Loucy (cell line): ENCODE measurements around the gene UBE4B.

ENCODE experiments used
- CTCF ChIP-seq: fragments of 200-600 bp; sonication (generic); conservative IDR thresholded peaks from 2 replicates; pipeline ENCODE4 v1.5.1; 2014; ENCODE audit warnings: mild to moderate bottlenecking, antibody characterized with exemption, low read length
- EZH2phosphoT487 ChIP-seq: fragments of 200-600 bp; IDR thresholded peaks from 2 replicates; pipeline ENCODE4 v1.6.1; 2018; ENCODE audit warnings: antibody characterized with exemption, mild to moderate bottlenecking, moderate library complexity, borderline replicate concordance

GRCh38 chr1:10104834-10105233 is 72.1 kb downstream of the UBE4B start:
- no peak for TF ChIP-seq EZH2phosphoT487
- no peak for TF ChIP-seq CTCF
